Colonic mucosa (tissue), 4 donors: ENCODE data around the gene STAG3. TPM values are rescaled to one million over a fixed set of nuclear protein-coding genes. Genes with fewer than 3 reads are reported as not detected.
"Not testable (repeated sequence)": the region's sequence is repeated elsewhere in the genome, so short reads cannot be mapped to it uniquely, and the experiment has no call there.

Experiments used
- DNase-seq: peaks from one replicate; pipeline ENCODE4 v3.0.0-alpha.2; 2020
- H3K27ac ChIP-seq: fragments of 200-600 bp; one replicate; pipeline ENCODE4 v1.8.0; 2021
- H3K27me3 ChIP-seq: fragments of 200-600 bp; one replicate; pipeline ENCODE4 v1.8.0; 2021
- H3K36me3 ChIP-seq: fragments of 200-600 bp; one replicate; pipeline ENCODE4 v1.8.0; 2021
- H3K4me1 ChIP-seq: fragments of 200-600 bp; one replicate; pipeline ENCODE4 v1.8.0; 2021; ENCODE audit warnings: mild to moderate bottlenecking
- H3K4me3 ChIP-seq: fragments of 200-600 bp; one replicate; pipeline ENCODE4 v1.8.0; 2021
- H3K9ac ChIP-seq, 2 donors: one replicate each; pipeline ENCODE4 v1.7.0; 2013; ENCODE audit warnings: control low read depth in 2 of 2, low read depth in 2 of 2, low read length in 2 of 2
- H3K9me3 ChIP-seq: fragments of 200-600 bp; one replicate; pipeline ENCODE4 v1.8.0; 2021
- CTCF ChIP-seq: fragments of 200-600 bp; IDR thresholded peaks from one replicate; pipeline ENCODE4 v1.8.0; 2022; ENCODE audit warnings: antibody characterized with exemption, mild to moderate bottlenecking
- intact Hi-C: fragments of 100-400 bp; cut with DNase I; formaldehyde crosslinking; loops from one replicate; pipeline ENCODE4 v1.14.1; 2022
- total RNA-seq, 2 donors: library from RNA; stranded (reverse); fragmentation: NEBNext Ultra II Directional in 1 of 2; extraction: Animal tissue kit (Norgen Biotek cat#: 25700) in 1 of 2; gene quantifications; one replicate each; pipeline ENCODE4 v1.2.1, GENCODE V29; 2021
- donor health status: healthy.
- donor health status: DM: no; HTN: no; CAD: no.
- donor health status: DM: no; HTN: no; CAD: no.

STAG3 gene
- total RNA-seq, 2 donors from 2014 or later, result 1.4 to 3.8 TPM

- Histone ChIP-seq H3K4me3 (no peak overlapping the region), H3K4me1 (no peaks in the 10 kb centered on the region), H3K9me3 (no peaks in the 10 kb centered on the region), H3K36me3 (no peaks in the 10 kb centered on the region), H3K9ac (no peak overlapping the region), H3K27ac (no peak overlapping the region), H3K27me3 (peaks cover 11% of the 10 kb centered on the region)
- intact Hi-C loops, result no loop called here
- DNase-seq, result no peak
- TF ChIP-seq CTCF, result no peak
Observed at GRCh38 chr7:100175296-100175935, 2.3 kb upstream of the STAG3 start.

DNA sequence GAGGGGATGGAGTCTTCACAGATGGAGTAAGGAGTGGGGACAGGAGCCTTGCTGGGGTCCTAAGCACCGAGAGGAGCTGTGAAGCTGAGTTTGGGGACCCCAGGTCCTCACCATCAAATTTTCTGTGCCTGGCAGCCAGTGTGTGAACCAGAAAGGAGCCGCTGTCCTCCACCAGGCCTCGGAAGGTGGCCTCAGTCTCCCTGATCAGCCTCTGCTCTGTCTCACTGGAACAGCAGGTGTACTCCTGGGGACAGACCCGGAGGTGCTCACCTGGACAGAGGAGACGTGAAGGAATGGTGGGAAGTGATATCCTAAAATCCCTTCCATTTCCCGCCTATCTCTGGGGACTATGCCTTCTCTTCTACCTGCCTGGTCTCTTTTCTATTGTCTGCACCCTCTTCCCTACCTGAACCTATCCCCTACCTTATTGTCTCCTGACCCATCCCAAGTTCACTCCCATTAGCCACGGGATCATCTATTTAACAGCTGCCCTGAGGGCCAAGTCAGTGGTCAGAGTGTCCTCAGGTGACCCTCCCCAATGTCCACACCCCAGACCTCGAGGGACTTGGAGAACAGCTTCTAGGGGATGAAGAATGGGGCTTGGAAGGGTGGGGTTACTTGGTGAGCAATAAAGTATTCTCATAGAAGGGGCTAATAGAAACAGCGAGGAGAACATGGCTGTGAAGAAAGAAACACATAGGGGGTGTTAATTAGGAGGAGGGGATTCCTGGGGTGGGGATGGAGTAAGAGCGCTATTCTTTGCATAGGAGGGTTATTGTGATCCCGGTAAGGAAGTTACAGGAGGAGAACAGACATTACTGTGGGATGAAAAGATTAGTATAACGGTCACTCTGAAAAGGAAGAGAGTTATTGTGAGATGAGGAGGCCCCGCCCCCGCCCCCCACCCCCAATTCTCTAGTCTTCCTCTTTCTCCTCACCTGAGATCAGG, 1.3 kb upstream of the STAG3 start:
- no peaks in the 10 kb centered on the region for H3K4me1 ChIP-seq
- H3K36me3 ChIP-seq, result no peaks in the 10 kb centered on the region
- H3K9ac ChIP-seq, result peak overlapping the region; percentile 56 to 58
- no peak overlapping the region for H3K27ac ChIP-seq
- intact Hi-C loops, result no loop called here
- no peak for TF ChIP-seq CTCF
- peak overlapping the region; percentile 59 for H3K4me3 ChIP-seq
- peaks cover 9% of the 10 kb centered on the region for H3K27me3 ChIP-seq
- H3K9me3 ChIP-seq, result no peaks in the 10 kb centered on the region
- no peak for DNase-seq

DNA sequence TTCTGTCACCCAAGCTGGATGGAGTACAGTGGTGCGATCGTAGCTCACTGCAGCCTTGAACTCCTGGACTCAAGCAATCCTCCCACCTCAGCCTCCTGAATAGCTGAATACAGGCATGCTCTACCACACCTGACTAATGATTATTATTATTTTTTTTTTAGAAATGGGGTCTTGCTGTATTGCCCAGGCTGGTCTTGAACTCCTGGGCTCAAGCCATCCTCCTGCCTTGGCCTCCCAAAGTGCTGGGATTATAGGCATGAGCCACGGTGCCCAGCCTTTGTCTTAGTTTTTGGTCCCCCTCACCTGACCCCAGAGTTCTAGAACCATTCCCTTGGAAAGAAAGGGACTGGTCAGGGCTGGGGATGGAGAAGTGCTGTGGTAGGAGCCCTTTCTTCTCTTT, 2.4 kb downstream of the STAG3 start:
- H3K9ac ChIP-seq, H3K36me3 ChIP-seq, intact Hi-C loops, H3K27ac ChIP-seq, H3K4me1 ChIP-seq, H3K4me3 ChIP-seq, H3K27me3 ChIP-seq, H3K9me3 ChIP-seq, DNase-seq: not testable (repeated sequence)

GRCh38 chr7:100182616-100183015, 4.9 kb downstream of the STAG3 start:
- H3K4me3 ChIP-seq, H3K4me1 ChIP-seq, DNase-seq, H3K27me3 ChIP-seq, H3K36me3 ChIP-seq, H3K9ac ChIP-seq, H3K27ac ChIP-seq, H3K9me3 ChIP-seq, intact Hi-C loops: not testable (repeated sequence)

GRCh38 chr7:100183090-100183489, 5.4 kb downstream of the STAG3 start:
- DNase-seq, H3K9ac ChIP-seq, H3K36me3 ChIP-seq, intact Hi-C loops, H3K4me3 ChIP-seq, H3K9me3 ChIP-seq, H3K27ac ChIP-seq, H3K27me3 ChIP-seq, H3K4me1 ChIP-seq: not testable (repeated sequence)

GRCh38 chr7:100185726-100186125, 8.0 kb downstream of the STAG3 start:
- TF ChIP-seq CTCF, result no peak
- no peak for DNase-seq
- Histone ChIP-seq H3K27ac (no peak overlapping the region), H3K36me3 (no peaks in the 10 kb centered on the region), H3K27me3 (no peaks in the 10 kb centered on the region), H3K9ac (no peak overlapping the region), H3K9me3 (no peaks in the 10 kb centered on the region), H3K4me3 (no peak overlapping the region), H3K4me1 (no peaks in the 10 kb centered on the region)
- intact Hi-C loops, result no loop called here

DNA sequence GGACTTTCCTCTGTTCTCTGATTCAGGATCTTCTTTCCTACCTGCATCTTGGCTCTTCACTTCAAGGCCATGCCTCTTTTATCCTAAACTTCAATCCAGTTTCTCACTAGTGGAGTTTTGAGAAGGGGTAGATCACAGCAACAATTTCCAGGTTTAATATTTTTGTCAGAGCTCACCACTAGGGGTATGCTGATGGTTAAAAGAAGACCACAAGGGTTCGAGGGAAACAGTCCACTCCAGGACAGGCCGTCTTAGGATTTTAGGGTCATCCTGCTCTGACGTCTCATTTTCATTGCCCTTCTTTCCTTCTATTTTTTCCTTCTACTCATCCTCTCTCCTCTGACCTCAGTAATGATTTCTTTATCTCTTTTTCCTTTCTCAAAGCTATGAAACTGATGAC, 11.3 kb downstream of the STAG3 start:
- no peak overlapping the region for H3K27ac ChIP-seq
- no peaks in the 10 kb centered on the region for H3K4me1 ChIP-seq
- TF ChIP-seq CTCF, result no peak
- intact Hi-C loops, result no loop called here
- H3K9me3 ChIP-seq, result no peaks in the 10 kb centered on the region
- no peak overlapping the region for H3K4me3 ChIP-seq
- DNase-seq, result no peak
- no peaks in the 10 kb centered on the region for H3K27me3 ChIP-seq
- no peaks in the 10 kb centered on the region for H3K36me3 ChIP-seq
- H3K9ac ChIP-seq, result no peak overlapping the region
